ENCODE results near the gene ARRDC4. TPM values are rescaled to one million over a fixed set of nuclear protein-coding genes. Genes with fewer than 3 reads are reported as not detected.

ARRDC4 gene
- polyA plus RNA-seq, 3 donors = 13.0 to 40.5 (median 19.0) TPM

DNA sequence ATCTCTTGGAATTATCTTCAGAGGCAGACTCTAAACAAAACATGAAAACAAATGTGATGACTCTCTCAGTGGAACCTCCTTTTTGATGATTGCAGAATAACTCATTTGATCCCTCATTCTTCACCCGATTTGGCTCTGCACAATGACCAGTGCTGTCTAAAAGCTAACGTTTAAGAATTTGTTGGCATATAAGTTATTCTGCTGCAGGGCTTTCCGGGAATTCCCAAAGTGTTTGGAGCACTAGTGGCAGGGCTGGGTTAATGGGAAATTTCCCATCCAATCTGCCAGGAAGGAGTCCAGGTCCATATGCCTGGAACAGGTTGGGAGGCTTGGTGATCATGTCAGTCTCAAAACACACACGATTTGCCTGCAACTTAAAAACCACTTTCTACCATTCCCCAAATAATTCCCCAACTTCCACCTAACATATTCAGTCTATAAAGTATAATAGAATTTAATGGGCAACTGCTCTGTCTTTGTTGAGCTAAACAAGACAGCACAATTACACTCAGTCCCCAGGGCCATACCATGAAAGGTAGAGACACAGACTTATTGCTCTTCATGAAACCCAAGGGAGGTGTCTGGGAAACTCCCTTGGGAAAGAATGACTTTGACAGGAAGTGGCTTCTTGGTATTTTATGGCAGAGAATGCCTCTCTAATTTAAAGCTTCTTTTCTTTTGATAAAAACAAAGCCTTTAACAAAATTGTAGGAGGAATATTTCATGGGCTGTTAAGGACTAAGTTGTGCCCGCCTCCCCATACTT, 38.0 kb downstream of the ARRDC4 start:
- TF ChIP-seq, protein P1, sequence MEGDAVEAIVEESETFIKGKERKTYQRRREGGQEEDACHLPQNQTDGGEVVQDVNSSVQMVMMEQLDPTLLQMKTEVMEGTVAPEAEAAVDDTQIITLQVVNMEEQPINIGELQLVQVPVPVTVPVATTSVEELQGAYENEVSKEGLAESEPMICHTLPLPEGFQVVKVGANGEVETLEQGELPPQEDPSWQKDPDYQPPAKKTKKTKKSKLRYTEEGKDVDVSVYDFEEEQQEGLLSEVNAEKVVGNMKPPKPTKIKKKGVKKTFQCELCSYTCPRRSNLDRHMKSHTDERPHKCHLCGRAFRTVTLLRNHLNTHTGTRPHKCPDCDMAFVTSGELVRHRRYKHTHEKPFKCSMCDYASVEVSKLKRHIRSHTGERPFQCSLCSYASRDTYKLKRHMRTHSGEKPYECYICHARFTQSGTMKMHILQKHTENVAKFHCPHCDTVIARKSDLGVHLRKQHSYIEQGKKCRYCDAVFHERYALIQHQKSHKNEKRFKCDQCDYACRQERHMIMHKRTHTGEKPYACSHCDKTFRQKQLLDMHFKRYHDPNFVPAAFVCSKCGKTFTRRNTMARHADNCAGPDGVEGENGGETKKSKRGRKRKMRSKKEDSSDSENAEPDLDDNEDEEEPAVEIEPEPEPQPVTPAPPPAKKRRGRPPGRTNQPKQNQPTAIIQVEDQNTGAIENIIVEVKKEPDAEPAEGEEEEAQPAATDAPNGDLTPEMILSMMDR (IDR thresholded peaks at IDR 0.05) = no peak
- Mint-ChIP-seq H3K27ac (no peak overlapping the region), H3K36me3 (no peaks in the 10 kb centered on the region), H3K4me3 (no peak overlapping the region), H3K4me1 (peaks cover 15% of the 10 kb centered on the region), H3K27me3 (ENCODE audit: low read depth in 3 of 3) (no peaks in the 10 kb centered on the region), H3K9me3 (no peaks in the 10 kb centered on the region)
- Histone ChIP-seq H3K79me2 (ENCODE audit: insufficient read depth, low read length) (no peaks in the 10 kb centered on the region), H3K4me1 (ENCODE audit: control insufficient read depth in 1 of 2, insufficient read depth in 2 of 2, low read length in 2 of 2) (peaks cover 9 to 14% of the 10 kb centered on the region in 2 donors), H4K20me1 (ENCODE audit: insufficient read depth, low read length) (no peaks in the 10 kb centered on the region), H3K4me3 (replicated peaks in 1 of 3; ENCODE audit: low read depth in 2 of 3, low read length in 3 of 3) (no peak overlapping the region), H3K4me2 (replicated peaks; ENCODE audit: extremely low read depth, low read length, poor library complexity, severe bottlenecking) (no peak overlapping the region), H3K27me3 (ENCODE audit: control insufficient read depth in 2 of 2, insufficient read depth in 2 of 2, low read length in 2 of 2) (no peaks in the 10 kb centered on the region), H3K27ac (ENCODE audit: low read depth in 1 of 2, low read length in 2 of 2) (no peak overlapping the region), H3K9me3 (replicated peaks in 1 of 2; ENCODE audit: control insufficient read depth in 1 of 2, insufficient read depth in 1 of 2, low read length in 2 of 2) (no peaks in the 10 kb centered on the region), H2AFZ (ENCODE audit: insufficient read depth, low read depth, low read length, poor library complexity, severe bottlenecking) (no peak overlapping the region), H3K9ac (ENCODE audit: insufficient read depth, low read length, poor library complexity, severe bottlenecking) (no peak overlapping the region), H3K36me3 (replicated peaks in 1 of 2; ENCODE audit: control insufficient read depth in 1 of 2, insufficient read depth in 2 of 2, low read length in 2 of 2) (no peaks in the 10 kb centered on the region)
- 90% methylated on average over 2 of the region's 5 CpGs for WGBS (ENCODE audit: insufficient coverage)
- DNase-seq = no peak
- intact Hi-C loops (cut with micrococcal nuclease) = loop anchor here in 1 of 2 donors (10.0 kb wide), 1 partner anchor 76 kb away; no protein-coding TSS in a partner anchor

DNA sequence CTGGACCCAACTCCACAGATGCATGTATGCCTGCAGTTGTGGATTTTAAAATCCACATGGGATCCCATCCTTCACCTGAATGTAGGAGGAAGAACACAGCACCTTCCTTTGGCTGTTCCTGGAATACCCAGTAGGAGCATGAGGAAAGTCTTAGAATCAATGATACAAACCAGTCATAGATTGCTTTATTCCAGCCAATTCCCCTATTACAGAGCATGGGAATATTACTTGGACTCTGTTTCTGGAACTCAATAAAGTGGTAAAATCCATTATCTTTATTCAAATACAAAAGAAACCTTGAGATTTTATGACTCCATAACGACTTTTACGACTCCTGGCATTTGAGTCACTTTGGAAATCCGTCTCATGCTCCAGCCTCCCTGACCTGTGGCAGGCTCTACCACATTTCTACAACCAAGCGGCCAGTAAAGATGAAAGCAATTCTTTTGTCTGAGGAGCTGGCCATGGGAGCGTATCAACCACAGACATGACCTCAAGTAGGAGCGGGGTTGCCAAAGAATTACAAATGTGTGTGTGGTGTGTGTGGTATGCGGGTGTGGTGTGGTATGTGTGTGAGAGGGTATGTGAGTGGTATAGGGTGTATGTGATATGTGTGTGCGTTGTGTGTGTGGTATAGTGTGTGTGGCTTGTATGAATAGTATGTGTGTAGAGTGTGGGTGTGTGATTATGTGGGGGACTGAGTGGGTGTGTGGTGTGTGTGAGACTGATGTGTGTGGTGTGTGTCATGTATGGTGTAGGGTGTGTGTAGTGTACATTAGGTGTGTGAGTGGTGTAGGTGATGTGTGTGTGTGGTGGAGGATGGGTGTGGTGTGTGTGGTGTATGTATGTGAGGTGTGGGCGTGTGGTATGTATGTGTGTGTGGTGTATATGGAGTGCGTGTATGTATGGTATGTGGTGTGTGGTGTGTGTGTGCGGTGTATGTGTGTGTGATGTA, 40.0 kb downstream of the ARRDC4 start:
- H3K4me1 ChIP-seq (ENCODE audit: control insufficient read depth in 1 of 2, insufficient read depth in 2 of 2, low read length in 2 of 2) = peaks cover 8 to 9% of the 10 kb centered on the region in 2 donors
- Mint-ChIP-seq H3K9me3 (peaks cover 0 to 3% (median 0%) of the 10 kb centered on the region in 7 donors), H3K4me3 (no peak overlapping the region), H3K4me1 (peaks cover 11% of the 10 kb centered on the region), H3K27ac (no peak overlapping the region), H3K36me3 (no peaks in the 10 kb centered on the region), H3K27me3 (ENCODE audit: low read depth in 3 of 3) (no peaks in the 10 kb centered on the region)
- TF ChIP-seq, protein P1 (IDR thresholded peaks at IDR 0.05) = no peak
- 95% methylated on average over 8 of the region's 11 CpGs for WGBS (ENCODE audit: insufficient coverage)
- no peaks in the 10 kb centered on the region for H3K27me3 ChIP-seq (ENCODE audit: control insufficient read depth in 2 of 2, insufficient read depth in 2 of 2, low read length in 2 of 2)
- no peak overlapping the region for H3K9ac ChIP-seq (ENCODE audit: insufficient read depth, low read length, poor library complexity, severe bottlenecking)
- no peak overlapping the region for H3K4me3 ChIP-seq (replicated peaks in 1 of 3; ENCODE audit: low read depth in 2 of 3, low read length in 3 of 3)
- DNase-seq = no peak
- no peaks in the 10 kb centered on the region for H3K36me3 ChIP-seq (replicated peaks in 1 of 2; ENCODE audit: control insufficient read depth in 1 of 2, insufficient read depth in 2 of 2, low read length in 2 of 2)
- H2AFZ ChIP-seq (ENCODE audit: insufficient read depth, low read depth, low read length, poor library complexity, severe bottlenecking) = no peak overlapping the region
- intact Hi-C loops (cut with micrococcal nuclease) = loop anchor here in 1 of 2 donors (10.0 kb wide), 1 partner anchor 66 kb away; no protein-coding TSS in a partner anchor
- H3K27ac ChIP-seq (ENCODE audit: low read depth in 1 of 2, low read length in 2 of 2) = no peak overlapping the region
- no peak overlapping the region for H3K4me2 ChIP-seq (replicated peaks; ENCODE audit: extremely low read depth, low read length, poor library complexity, severe bottlenecking)
- H3K9me3 ChIP-seq (replicated peaks in 1 of 2; ENCODE audit: control insufficient read depth in 1 of 2, insufficient read depth in 1 of 2, low read length in 2 of 2) = no peaks in the 10 kb centered on the region
- no peaks in the 10 kb centered on the region for H4K20me1 ChIP-seq (ENCODE audit: insufficient read depth, low read length)
- H3K79me2 ChIP-seq (ENCODE audit: insufficient read depth, low read length) = no peaks in the 10 kb centered on the region
